Fibroblast of skin of scalp (primary cell): Measurements from ENCODE around the gene TLR4.

Experiments used
- DNase-seq: peaks from one replicate; pipeline ENCODE4 v3.0.0-alpha.2; 2013

The TLR4 gene

DNA sequence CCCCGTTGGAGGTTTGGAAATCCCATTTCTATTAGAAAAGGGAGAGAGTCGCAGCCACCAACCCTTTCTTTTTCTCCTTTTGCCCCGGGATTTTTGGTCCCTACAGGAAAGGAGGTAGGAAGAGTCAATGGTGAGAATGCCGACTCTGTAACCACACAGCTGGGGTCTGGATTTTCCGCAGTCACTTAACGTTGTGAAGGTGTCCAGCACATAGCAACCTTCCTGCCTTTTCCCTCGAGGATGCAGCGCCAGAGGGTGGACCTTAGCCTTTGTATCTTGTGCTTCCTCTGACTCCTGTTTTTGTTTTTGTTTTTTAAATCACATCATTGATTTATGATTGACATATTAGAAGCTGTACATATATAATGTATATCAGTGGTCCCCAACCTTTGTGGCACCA, 41.4 kb downstream of the TLR4 start:
- no peak for DNase-seq

DNA sequence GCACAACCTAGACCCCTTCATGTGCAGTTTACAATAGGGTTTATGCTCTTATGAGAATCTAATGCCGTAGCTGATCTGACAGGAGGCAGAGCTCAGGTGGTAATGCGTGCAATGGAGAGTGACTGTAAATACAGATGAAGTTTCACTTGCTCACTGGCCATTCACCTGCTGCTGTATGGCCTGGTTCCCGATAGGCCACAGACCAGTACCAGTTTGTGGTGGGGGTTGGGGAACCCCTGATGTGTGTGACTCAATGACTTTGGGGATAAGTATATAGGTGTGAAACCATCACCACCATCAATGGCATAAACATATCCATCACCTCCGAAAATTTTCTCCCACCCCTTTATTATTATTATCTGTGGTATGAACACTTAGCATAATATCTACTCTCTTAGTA, 42.1 kb downstream of the TLR4 start:
- no peak for DNase-seq

GRCh38 chr9:117747386-117747970, 43.3 kb downstream of the TLR4 start:
- DNase-seq, result no peak

DNA sequence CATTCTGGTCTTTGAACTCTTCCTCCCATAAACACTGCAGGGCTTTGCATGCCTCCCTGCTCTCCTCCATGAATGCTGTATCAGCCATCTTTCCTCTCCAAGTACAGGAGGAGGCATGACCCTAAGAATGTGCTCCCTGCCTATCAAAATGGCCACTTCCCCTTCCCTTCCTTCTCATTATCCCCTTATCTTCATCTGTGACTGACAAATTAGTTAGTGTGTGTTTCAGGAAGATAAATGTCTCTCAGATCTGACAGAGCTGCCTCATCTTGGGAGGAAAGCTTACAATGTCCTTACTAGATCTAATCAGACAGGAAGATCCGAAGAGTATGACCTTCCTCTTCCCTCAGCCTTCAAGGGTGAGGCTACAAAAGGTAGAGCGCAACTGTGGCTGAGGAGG, 46.2 kb downstream of the TLR4 start:
- DNase-seq, result no peak

DNA sequence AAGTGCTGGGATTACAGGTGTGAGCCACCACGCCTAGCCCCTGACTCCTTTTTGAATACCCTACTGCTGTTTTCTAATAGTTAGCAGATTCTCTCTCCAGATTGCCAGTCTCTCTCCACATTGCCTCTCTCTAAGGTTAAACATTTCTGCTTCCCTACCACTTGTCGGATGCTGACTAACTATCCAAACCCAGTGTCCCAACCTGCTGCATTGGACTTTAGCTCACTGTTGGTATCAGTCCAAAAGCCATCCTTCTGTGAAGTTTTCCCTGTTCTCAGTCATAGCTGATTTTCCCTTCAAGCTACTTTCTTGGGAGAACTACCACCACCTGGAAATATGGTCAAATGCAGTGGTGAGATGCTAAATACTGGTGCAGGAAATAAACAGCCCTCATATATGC, 48.7 kb downstream of the TLR4 start:
- DNase-seq, result no peak

DNA sequence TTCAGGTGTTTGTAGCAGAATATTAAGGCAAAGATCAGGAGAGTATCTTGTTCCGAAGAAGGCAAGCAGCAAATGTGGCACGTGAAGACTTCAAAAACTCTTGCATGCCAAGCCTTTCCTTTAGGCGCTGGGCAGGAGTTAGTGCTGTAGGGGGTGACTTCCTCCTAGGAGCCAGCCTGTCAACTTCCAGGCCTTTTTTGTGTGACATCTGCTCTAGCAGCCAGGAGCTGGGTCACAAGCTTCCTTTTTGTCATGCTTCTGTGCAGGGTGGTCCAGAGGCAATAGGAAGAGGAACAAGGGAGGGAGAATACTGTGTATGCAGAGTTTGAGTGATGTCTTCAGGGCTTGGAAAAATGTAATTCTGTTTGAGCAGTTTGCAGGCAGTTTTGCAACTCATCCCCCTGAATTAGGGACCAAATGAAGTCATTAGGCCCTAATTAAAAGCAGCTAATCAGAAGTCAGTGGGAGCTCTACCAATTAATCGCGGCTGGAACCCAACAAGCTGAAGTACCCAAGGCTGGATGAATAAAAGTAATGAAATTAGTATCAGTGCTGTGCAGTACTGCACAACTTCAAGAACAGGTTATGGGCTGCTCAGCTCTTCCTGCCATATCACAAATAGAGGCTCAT, 53.5 kb downstream of the TLR4 start:
- DNase-seq, result no peak

DNA sequence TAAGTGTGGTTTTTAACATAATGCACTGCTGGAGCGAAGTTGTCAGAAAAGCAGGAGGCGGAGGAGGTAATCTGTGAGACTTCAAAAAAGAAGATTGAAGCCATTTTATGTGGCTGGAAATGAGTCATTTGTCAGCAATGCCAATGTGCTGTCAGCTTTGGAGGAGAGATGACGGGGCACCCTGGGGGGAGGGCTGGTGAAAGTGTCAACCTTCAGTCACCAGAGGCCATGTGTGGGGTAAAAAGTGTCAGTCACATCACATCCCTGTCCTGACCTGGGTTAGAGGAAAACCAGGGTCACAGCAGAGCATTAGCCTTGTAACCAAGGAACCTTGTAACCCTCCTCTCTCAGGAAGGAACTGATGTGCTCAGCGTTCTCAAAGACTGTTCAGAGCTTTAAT, 59.1 kb downstream of the TLR4 start:
- DNase-seq, result peak; percentile 31

GRCh38 chr9:117768750-117769395, 64.7 kb downstream of the TLR4 start:
- DNase-seq, result no peak

GRCh38 chr9:117771136-117771535, 66.9 kb downstream of the TLR4 start:
- DNase-seq, result no peak

DNA sequence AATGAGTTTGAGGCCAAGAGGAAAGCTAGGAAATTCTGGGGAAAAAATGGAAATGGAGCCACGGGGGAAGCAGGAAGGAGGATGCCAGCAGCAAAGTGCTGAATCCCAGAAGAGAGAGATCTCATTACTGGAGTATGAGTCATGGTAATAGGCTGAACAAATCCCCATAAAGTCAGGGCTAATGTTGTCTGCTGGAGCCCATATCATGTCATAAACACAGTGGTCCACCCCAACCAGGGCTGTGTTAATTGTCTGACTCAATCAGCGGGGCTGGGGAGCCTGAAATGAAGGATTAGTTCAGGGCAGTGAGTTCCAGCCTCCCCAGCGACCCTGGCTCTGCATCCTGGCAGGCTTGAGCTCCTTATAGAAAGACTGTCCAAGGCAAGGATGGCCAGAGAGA, 68.8 kb downstream of the TLR4 start:
- DNase-seq, result peak; percentile 46
